ENCODE data around the gene PLA2G10.
"Not testable (repeated sequence)": the region's sequence is repeated elsewhere in the genome, so short reads cannot be mapped to it uniquely, and the experiment has no call there.

DNA sequence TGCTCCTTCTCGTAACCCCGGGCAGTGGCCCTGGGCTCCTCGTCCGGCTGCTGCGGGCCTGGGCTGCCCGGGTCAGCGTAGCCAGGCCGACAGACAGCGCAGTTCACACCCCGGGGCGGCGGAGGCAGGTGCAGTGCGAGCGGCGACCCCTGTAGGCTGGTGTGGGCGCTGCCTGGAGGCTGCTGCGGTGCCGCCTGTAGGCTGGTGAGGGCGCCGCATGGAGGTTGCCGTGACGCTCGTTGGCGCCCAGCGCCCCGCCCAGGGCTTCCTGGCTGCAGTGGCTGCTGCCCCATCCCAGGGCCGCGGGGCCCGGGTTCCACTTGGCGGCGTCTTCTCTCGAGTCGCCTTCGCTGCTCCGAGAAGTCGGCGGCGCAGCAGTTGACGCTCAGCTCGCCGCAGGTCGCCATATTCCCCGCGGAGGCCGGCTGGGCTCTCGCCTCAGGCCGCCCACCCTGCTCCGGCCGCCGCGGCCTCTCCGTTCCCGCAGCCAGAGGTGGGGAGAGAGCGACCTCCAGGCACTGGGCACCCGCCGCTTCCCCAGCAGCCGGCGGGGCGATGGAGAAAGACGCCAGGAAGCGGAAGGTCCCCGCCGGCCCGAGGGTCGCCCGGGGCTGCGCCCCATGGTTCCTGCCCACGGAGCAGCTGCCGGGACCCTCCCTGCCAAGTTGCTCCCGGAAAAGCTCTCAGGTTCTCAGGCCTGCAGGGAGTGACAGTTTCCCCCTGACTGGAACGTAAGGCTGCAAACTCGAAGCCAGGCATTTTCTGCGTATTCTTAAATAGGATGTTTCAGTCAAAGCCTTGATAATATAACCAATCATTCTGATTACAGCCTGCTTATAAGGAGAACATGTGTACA is 48.4 kb upstream of the PLA2G10 start, which contains the start of gene NPIPA2:
- TF ChIP-seq POLR2A (IDR thresholded peaks at IDR 0.05): not testable (repeated sequence)
- TF ChIP-seq, protein P1, sequence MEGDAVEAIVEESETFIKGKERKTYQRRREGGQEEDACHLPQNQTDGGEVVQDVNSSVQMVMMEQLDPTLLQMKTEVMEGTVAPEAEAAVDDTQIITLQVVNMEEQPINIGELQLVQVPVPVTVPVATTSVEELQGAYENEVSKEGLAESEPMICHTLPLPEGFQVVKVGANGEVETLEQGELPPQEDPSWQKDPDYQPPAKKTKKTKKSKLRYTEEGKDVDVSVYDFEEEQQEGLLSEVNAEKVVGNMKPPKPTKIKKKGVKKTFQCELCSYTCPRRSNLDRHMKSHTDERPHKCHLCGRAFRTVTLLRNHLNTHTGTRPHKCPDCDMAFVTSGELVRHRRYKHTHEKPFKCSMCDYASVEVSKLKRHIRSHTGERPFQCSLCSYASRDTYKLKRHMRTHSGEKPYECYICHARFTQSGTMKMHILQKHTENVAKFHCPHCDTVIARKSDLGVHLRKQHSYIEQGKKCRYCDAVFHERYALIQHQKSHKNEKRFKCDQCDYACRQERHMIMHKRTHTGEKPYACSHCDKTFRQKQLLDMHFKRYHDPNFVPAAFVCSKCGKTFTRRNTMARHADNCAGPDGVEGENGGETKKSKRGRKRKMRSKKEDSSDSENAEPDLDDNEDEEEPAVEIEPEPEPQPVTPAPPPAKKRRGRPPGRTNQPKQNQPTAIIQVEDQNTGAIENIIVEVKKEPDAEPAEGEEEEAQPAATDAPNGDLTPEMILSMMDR (IDR thresholded peaks at IDR 0.05): not testable (repeated sequence)

Measured in right lobe of liver (tissue), 4 donors.